GM21367 (cell line): ENCODE results near the gene HIPK3.
"Not testable (repeated sequence)": the region's sequence is repeated elsewhere in the genome, so short reads cannot be mapped to it uniquely, and the experiment has no call there.

Source experiments
- ATAC-seq: cut with Tn5 transposase; IDR thresholded peaks from one replicate; pipeline ENCODE4 v1.9.1; 2021; ENCODE audit not compliant: unreplicated experiment

HIPK3 gene

GRCh38 chr11:33296695-33297094 is 39.5 kb downstream of the HIPK3 start:
- no peak for ATAC-seq

- ATAC-seq: no peak
Measured at GRCh38 chr11:33303541-33303940, 46.4 kb downstream of the HIPK3 start.

- not testable (repeated sequence) for ATAC-seq
Measured at GRCh38 chr11:33306821-33307220, 49.6 kb downstream of the HIPK3 start.

GRCh38 chr11:33307984-33308383 is 50.8 kb downstream of the HIPK3 start:
- no peak for ATAC-seq

- no peak for ATAC-seq
Measured at GRCh38 chr11:33309118-33309517, 51.9 kb downstream of the HIPK3 start.

GRCh38 chr11:33310720-33311500 is 53.7 kb downstream of the HIPK3 start:
- ATAC-seq: no peak

- ATAC-seq: no peak
Measured at GRCh38 chr11:33311680-33312079, 54.5 kb downstream of the HIPK3 start.

- no peak for ATAC-seq
Measured at GRCh38 chr11:33315822-33316221, 58.6 kb downstream of the HIPK3 start.

- no peak for ATAC-seq
Measured at GRCh38 chr11:33317662-33318061, 60.5 kb downstream of the HIPK3 start.

- no peak for ATAC-seq
Measured at GRCh38 chr11:33320016-33320813, 63.0 kb downstream of the HIPK3 start.

- ATAC-seq: no peak
Measured at GRCh38 chr11:33320814-33321330, 63.7 kb downstream of the HIPK3 start.

GRCh38 chr11:33321422-33321821 is 64.2 kb downstream of the HIPK3 start:
- no peak for ATAC-seq

GRCh38 chr11:33323421-33323820 is 66.2 kb downstream of the HIPK3 start:
- no peak for ATAC-seq

GRCh38 chr11:33324302-33324985 is 67.3 kb downstream of the HIPK3 start:
- no peak for ATAC-seq

GRCh38 chr11:33325451-33325850 is 68.3 kb downstream of the HIPK3 start:
- ATAC-seq: no peak

GRCh38 chr11:33329705-33330329 is 72.6 kb downstream of the HIPK3 start:
- peak; percentile 45 for ATAC-seq

- ATAC-seq: no peak
Measured at GRCh38 chr11:33333816-33334215, 76.6 kb downstream of the HIPK3 start.

- no peak for ATAC-seq
Measured at GRCh38 chr11:33334627-33335026, 77.4 kb downstream of the HIPK3 start.

GRCh38 chr11:33339247-33339646 is 82.1 kb downstream of the HIPK3 start:
- no peak for ATAC-seq

GRCh38 chr11:33344611-33345010 is 87.4 kb downstream of the HIPK3 start:
- no peak for ATAC-seq
